ENCODE data around the gene ZNF626.
A peak's percentile ranks its signal among the peaks of the same experiment; 100 is the strongest.
"Not testable (repeated sequence)": the region's sequence is repeated elsewhere in the genome, so short reads cannot be mapped to it uniquely, and the experiment has no call there.

The ZNF626 gene

DNA sequence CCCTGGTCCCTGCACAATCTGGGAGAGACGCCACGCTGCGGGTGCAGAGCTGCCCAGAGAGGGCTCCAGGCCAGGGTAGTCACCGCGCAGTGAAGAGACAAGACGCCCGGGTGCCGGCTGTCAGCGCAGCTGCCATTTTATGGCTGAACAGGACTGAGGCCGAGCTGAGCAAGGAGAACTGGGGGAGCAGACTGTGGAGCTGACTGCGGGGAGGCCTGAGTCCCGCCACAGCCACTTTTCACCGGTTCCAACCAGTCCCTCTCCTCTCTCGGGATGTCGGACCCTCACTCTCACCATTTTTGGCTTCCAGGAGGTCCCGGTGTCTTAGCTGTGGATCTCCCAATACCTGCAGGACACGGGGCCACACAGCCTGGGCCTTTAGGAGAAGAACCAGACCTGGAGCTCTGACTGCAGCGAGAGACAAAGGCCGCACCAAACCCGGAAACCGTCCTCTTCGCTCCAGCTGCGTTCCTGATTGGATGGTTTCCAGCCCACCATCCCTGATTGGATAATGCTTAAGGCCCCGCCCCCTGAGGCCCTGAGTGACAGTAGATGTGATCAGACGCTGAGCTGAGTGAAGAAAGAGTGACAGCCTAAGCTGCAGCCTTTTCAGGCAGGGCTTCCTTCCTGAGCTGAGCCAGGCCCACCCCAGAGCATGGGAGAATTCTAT, at the start of gene ZNF626:
TSS of gene ZNF626 (minus strand) at position 422 of the 670 bp plus-strand sequence. CDS start at position 297, 125 bp downstream.
- peak within 1 kb of the TSS; percentile 89 for H3K4me3 ChIP-seq (ENCODE audit: low read length)
- peak; percentile 96 for DNase-seq (ENCODE audit: low read depth)
- TF ChIP-seq, protein P1, sequence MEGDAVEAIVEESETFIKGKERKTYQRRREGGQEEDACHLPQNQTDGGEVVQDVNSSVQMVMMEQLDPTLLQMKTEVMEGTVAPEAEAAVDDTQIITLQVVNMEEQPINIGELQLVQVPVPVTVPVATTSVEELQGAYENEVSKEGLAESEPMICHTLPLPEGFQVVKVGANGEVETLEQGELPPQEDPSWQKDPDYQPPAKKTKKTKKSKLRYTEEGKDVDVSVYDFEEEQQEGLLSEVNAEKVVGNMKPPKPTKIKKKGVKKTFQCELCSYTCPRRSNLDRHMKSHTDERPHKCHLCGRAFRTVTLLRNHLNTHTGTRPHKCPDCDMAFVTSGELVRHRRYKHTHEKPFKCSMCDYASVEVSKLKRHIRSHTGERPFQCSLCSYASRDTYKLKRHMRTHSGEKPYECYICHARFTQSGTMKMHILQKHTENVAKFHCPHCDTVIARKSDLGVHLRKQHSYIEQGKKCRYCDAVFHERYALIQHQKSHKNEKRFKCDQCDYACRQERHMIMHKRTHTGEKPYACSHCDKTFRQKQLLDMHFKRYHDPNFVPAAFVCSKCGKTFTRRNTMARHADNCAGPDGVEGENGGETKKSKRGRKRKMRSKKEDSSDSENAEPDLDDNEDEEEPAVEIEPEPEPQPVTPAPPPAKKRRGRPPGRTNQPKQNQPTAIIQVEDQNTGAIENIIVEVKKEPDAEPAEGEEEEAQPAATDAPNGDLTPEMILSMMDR (conservative IDR thresholded peaks at IDR 0.05; ENCODE audit: low read depth, low read length), result no peak

DNA sequence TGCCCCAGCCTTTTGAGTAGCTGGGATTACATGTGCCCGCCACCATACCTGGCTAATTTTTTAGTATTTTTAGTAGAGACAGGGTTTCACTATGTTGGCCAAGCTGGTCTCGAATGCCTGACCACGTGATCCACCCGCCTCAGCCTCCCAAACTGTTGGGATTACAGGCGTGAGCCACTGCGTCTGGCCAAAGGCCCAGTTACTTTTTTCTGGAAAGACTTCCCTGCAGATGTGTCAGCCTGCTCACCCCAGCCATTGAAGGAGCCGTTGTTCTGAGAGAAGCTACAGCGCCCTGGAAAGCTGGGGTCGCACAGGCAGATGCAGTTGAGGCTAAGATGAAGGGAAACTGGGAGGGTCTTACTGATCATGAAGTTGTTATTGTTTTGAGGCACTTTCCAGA, 7.9 kb upstream of the ZNF626 start:
- TF ChIP-seq, protein P1 (conservative IDR thresholded peaks at IDR 0.05; ENCODE audit: low read depth, low read length), result no peak
- no peak overlapping the region for H3K4me3 ChIP-seq (ENCODE audit: low read length)
- no peak for DNase-seq (ENCODE audit: low read depth)

DNA sequence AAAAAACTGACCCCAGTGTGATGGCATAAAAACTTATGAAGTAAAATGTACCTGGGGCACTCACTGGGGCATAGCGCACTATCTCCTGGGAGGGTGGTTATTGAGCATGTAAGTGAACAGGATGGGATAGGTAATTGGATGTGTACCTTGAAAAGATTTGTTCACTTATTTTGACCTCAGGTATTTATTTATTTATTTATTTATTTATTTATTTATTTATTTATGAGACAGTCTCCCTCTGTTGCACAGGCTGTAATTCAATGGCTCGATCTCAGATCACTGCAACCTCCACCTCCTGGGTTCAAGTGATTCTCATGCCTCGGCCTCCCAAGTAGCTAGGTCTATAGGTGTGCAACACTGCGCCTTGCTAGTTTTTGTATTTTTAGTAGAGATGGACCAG, 5.9 kb upstream of the ZNF626 start:
- no peak overlapping the region for H3K4me3 ChIP-seq (ENCODE audit: low read length)
- TF ChIP-seq, protein P1 (conservative IDR thresholded peaks at IDR 0.05; ENCODE audit: low read depth, low read length), result no peak
- no peak for DNase-seq (ENCODE audit: low read depth)

DNA sequence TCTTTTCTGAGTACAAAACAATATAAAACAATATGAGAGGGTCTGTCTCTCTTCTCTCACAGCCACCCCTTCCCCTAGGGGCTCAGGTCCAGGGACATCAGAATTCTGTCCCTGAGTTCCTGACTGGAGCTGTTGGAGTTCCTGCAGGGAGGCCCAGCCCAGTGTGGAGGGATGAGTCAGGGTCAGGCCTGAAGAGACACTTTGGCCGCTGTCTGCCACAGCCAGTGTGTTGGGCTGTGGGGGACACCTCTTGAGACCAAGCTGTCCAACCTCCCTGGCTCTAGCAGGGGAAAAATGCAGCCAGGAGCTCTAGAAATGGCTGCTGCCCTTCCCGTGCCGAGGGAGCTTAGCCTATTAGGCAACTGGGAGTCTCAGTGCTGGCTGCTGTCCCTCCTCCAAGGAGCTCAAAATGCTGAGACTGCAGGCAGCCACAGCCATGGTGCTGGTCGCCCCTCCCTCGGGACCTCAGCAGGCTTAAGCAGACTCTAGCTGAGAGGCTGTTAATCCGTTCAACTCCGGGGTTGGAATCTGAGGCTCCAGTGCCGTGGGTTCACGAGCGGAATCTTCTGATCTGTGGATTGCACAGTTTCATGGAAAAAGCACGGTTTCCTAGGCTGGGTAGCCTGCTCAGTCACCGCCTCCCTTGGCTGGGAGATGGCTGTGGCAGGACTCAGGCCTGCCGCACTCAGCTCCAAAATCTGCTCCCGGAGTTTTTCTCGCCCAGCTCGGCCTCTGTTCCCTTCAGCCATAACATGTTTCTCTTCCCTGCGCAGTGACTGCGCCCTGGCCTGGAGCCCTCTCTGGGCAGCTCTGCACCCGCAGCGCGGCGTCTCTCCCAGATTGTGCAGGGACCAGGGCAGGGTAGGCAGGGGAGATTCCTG, 3.8 kb upstream of the ZNF626 start:
- TF ChIP-seq, protein P1 (conservative IDR thresholded peaks at IDR 0.05; ENCODE audit: low read depth, low read length), result no peak
- H3K4me3 ChIP-seq (ENCODE audit: low read length), result peak overlapping the region; percentile 52
- DNase-seq (ENCODE audit: low read depth), result peak; percentile 89

DNA sequence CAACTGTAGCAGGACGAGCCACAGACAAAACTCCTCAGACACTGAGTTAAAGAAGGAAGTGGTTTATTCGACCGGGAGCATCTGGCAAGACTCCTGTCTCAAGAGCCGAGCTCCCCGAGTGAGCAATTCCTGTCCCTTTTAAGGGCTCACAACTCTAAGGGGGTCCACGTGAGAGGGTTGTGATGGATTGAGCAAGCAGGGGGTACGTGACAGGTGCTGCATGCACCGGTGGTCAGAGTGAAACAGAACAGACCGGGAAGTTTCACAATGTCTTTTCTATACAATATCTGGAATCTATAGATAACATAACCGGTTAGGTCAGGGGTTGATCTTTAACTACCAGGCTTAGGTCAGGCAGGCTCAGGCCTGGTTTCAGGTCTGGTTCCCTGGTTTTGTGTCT, 3.1 kb upstream of the ZNF626 start:
- H3K4me3 ChIP-seq (ENCODE audit: low read length); DNase-seq (ENCODE audit: low read depth): not testable (repeated sequence)

DNA sequence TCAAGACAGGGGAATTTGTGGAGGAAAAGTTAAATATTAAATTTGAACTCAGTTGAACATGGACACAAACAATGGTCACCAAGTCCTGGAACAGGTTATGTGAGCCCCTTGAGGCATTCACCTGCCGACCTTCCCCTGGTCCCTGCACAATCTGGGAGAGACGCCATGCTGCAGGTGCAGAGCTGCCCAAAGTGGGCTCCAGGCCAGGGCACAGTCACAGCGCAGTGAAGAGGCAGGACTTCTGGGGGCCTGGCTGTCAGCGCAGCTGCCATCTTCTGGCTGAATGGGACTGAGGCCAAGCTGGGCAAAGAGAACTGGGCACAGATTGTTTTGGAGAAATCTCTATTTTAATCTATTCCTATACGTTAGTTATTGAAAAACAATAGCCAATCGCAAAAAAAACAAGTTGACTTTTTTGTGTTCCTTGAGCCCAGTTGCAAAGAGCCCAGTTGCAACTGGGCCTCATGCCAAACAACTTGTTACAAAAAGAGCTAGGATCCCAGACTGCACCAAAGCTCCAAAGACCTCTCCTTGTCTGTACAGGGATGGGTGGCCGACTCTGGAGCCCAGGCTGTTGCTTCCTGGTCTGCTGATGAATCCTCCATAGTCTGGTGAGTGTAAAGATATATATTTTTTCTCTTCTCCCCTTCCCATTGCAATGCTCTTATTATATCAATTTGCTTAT, 1.2 kb upstream of the ZNF626 start:
- TF ChIP-seq, protein P1 (conservative IDR thresholded peaks at IDR 0.05; ENCODE audit: low read depth, low read length), result no peak
- DNase-seq (ENCODE audit: low read depth), result no peak
- H3K4me3 ChIP-seq (ENCODE audit: low read length), result no peak overlapping the region

DNA sequence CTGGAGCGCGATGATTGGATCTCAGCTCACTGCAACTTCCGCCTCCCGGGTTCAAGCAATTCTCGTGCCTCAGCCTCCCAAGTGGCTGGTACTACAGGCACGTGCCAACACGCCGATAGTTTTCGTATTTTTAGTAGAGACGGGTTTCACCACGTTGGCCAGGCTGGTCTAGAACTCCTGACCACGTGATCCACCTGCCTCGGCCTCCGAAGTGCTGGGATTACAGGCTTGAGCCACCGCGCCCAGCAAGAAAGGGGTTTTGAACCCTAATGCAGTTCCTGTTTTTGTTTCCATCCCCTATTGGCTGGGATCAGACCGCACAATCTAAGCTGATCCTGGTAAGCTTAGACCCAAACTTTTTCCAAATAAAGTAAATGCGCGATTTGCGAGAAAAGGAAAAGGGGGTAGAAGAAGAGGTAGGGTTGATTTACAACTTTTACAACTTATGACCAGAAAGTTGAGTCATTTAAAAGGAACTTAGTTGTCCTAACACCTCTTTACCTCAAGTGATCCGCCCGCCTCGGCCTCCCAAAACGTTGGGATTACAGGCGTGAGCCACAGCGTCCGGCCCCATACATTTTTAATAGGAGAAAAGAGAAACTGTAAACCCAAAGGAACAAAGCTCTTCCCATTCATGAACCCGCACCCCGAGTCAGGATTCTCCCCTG, 764 bp downstream of the ZNF626 start:
- no peak for DNase-seq (ENCODE audit: low read depth)
- H3K4me3 ChIP-seq (ENCODE audit: low read length), result peak overlapping the region; percentile 89

More for the DNA sequence above, 764 bp downstream of the ZNF626 start:
- TF ChIP-seq, protein P1 (conservative IDR thresholded peaks at IDR 0.05; ENCODE audit: low read depth, low read length), result no peak

Data from retinal pigment epithelial cell (primary cell).